ENCODE data around the gene STK32C. TPM values are rescaled to one million over a fixed set of nuclear protein-coding genes. Genes with fewer than 3 reads are reported as not detected.

STK32C gene
- total and polyA plus RNA-seq, 7 donors: 4.3 to 12.8 (median 8.4) TPM

DNA sequence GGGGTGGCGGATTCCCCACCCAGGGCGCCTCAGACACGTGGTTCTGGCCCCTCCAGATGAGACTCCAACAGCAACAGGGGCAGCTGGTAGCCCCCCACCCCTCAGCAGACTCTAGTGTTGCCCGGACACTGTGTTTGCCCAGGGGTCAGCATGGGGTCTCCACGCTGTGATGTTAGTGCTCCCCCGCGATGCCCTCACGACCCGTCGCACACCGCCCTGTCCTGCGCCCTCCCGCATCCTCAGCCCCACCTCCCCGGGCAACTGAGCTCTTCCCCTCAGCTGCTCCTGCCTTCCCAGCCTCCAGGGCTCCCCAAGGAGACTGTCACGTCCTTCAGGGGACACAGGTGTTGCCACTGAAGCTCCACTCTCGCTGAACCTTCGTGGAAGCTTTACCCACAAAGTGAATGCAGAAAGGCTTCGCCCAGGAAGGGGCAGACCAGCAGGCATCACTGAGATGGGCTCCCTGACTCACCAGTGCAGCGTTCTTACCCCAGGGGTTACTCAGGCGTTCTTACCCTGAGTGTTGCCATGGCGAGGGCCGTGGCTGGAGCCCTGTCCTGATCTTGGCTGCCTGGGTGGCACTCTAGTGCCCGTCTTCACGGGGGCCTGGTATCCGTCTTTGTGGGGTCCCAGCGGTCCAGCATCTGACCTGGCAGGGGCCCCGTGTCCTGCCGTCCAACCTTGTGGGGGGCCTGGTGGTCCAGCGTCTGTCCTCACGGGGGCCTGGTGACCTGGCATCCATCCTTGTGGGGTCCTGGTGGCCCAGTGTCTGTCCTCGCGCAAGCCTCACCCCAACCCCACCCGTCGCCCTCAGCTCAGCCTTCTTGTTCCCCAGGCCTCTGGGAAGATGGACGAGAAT lies 106.4 kb downstream of the STK32C start:
- intact Hi-C loops (cut with DNase I): no loop called here
- H3K36me3 ChIP-seq: no peaks in the 10 kb centered on the region
- H3K27me3 ChIP-seq: no peaks in the 10 kb centered on the region
- WGBS, 2 donors: 79 to 87% methylated on average over 35 of the region's 35 CpGs
- DNase-seq: no peak
- H3K27ac ChIP-seq: no peak overlapping the region
- no peaks in the 10 kb centered on the region for H3K4me1 ChIP-seq
- H3K4me3 ChIP-seq: no peak overlapping the region
- no peaks in the 10 kb centered on the region for H3K9me3 ChIP-seq
- no peak for TF ChIP-seq EP300 (IDR thresholded peaks at IDR 0.05)
- TF ChIP-seq POLR2A (IDR thresholded peaks at IDR 0.05): no peak

DNA sequence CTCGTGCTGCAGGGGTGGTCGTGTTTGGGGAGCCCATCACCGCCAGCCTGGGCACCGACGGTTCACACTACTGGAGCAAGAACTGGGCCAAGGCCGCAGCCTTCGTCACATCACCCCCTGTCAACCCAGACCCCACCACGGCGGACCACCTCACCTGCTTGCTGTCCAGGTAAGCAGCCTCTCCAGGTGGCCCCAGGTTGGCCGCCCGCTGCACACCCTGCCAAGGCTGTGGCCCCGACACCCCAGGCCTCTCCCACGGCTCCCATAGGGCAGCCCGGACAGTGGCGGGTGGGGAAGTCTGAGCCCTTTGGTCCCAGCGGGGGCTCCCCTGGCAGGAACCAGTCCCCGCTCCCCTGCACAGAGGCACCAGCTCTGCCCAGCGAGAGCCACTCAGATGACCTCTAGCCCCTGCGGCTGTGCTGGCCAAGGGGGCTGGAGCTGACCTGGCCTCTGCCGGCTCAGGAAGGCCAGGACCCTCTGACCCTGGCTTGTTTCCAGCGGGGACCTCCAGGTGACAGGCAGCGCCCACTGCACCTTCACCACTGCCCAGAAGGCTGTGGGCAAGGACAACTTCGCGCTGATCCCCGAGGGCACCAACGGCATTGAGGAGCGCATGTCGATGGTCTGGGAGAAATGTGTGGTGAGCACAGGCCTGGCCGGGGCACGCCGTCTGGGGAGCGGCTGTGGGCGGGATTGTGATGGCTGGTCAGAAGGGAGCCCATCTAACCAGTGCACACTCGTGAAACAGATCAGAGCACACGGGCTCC lies 107.2 kb downstream of the STK32C start:
- no peak for TF ChIP-seq POLR2AphosphoS5 (IDR thresholded peaks at IDR 0.05)
- Histone ChIP-seq H3K9me3 (no peaks in the 10 kb centered on the region), H3K4me1 (no peaks in the 10 kb centered on the region), H3K27me3 (no peaks in the 10 kb centered on the region), H3K4me3 (no peak overlapping the region), H3K36me3 (no peaks in the 10 kb centered on the region), H3K27ac (no peak overlapping the region)
- intact Hi-C loops (cut with DNase I): no loop called here
- no peak for DNase-seq
- WGBS, 2 donors: 80 to 87% methylated on average over 35 of the region's 35 CpGs

DNA sequence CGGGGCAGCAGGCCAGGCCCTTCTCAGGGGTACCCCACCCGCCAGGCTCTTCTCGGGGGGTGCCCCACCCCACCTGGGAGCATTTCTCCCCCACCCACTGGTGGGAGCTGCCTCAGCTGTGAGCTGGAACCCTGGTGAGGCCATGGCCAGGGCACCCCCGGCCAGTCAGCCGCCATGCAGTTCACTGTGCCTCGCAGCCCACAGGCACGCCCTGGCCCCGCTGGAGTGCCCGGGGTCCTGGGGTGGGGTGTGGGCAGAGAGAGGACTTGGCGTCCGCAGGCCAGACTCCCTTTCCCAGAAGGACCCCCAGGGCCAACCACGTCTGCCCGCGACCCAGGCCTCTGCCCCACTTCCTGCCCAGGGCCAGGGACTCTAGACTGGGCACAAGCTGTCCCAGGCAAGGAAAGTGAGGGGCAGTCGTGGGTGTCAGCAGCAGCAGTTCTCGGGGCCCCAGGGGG lies 107.9 kb downstream of the STK32C start:
- 74 to 83% methylated on average over 16 of the region's 16 CpGs for WGBS, 2 donors
- no peaks in the 10 kb centered on the region for H3K4me1 ChIP-seq
- TF ChIP-seq POLR2A (IDR thresholded peaks at IDR 0.05) (no peak), EP300 (IDR thresholded peaks at IDR 0.05) (no peak), POLR2AphosphoS5 (IDR thresholded peaks at IDR 0.05) (no peak)
- TF ChIP-seq, protein P1, sequence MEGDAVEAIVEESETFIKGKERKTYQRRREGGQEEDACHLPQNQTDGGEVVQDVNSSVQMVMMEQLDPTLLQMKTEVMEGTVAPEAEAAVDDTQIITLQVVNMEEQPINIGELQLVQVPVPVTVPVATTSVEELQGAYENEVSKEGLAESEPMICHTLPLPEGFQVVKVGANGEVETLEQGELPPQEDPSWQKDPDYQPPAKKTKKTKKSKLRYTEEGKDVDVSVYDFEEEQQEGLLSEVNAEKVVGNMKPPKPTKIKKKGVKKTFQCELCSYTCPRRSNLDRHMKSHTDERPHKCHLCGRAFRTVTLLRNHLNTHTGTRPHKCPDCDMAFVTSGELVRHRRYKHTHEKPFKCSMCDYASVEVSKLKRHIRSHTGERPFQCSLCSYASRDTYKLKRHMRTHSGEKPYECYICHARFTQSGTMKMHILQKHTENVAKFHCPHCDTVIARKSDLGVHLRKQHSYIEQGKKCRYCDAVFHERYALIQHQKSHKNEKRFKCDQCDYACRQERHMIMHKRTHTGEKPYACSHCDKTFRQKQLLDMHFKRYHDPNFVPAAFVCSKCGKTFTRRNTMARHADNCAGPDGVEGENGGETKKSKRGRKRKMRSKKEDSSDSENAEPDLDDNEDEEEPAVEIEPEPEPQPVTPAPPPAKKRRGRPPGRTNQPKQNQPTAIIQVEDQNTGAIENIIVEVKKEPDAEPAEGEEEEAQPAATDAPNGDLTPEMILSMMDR (IDR thresholded peaks at IDR 0.05): no peak
- no peaks in the 10 kb centered on the region for H3K36me3 ChIP-seq
- intact Hi-C loops (cut with DNase I): no loop called here
- H3K27ac ChIP-seq: no peak overlapping the region
- DNase-seq: no peak
- H3K9me3 ChIP-seq: no peaks in the 10 kb centered on the region
- H3K4me3 ChIP-seq: no peak overlapping the region
- no peaks in the 10 kb centered on the region for H3K27me3 ChIP-seq

DNA sequence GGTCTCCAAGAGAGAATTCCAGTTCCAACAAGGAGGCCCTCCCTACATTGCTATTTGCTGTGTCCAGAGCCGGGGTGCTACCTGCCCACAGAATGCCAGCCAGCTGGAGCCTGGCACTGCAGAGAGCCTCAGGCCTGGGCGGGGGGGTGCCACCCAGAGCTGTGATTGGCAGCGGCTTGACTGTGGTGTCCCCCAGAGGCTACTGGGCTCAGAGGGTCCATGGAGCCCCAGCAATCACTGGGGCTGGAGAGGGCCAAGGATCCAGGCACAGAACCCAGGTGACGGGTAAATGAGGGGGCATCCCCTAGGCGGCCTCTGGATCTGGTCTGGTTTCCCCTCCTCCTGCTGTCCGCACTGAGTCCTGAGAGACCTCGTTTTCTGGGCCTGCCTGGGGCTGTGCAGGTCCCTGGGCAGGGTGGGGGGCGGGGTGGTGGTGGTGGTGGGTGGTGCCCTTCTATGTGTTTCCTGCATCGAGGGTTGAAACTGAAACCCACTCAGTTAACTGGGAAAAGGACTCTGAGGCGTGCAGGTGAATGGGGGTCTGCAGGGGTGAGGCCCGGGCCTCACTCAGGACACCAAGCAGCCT lies 108.4 kb downstream of the STK32C start:
- 57 to 68% methylated on average over 11 of the region's 11 CpGs for WGBS, 2 donors
- Histone ChIP-seq H3K27me3 (no peaks in the 10 kb centered on the region), H3K36me3 (no peaks in the 10 kb centered on the region), H3K4me3 (no peak overlapping the region), H3K27ac (no peak overlapping the region), H3K4me1 (no peaks in the 10 kb centered on the region), H3K9me3 (no peaks in the 10 kb centered on the region)
- DNase-seq: no peak
- TF ChIP-seq POLR2A (IDR thresholded peaks at IDR 0.05): no peak
- TF ChIP-seq, protein P1 (IDR thresholded peaks at IDR 0.05): no peak
- no peak for TF ChIP-seq EP300 (IDR thresholded peaks at IDR 0.05)
- TF ChIP-seq POLR2AphosphoS5 (IDR thresholded peaks at IDR 0.05): no peak
- intact Hi-C loops (cut with DNase I): no loop called here

DNA sequence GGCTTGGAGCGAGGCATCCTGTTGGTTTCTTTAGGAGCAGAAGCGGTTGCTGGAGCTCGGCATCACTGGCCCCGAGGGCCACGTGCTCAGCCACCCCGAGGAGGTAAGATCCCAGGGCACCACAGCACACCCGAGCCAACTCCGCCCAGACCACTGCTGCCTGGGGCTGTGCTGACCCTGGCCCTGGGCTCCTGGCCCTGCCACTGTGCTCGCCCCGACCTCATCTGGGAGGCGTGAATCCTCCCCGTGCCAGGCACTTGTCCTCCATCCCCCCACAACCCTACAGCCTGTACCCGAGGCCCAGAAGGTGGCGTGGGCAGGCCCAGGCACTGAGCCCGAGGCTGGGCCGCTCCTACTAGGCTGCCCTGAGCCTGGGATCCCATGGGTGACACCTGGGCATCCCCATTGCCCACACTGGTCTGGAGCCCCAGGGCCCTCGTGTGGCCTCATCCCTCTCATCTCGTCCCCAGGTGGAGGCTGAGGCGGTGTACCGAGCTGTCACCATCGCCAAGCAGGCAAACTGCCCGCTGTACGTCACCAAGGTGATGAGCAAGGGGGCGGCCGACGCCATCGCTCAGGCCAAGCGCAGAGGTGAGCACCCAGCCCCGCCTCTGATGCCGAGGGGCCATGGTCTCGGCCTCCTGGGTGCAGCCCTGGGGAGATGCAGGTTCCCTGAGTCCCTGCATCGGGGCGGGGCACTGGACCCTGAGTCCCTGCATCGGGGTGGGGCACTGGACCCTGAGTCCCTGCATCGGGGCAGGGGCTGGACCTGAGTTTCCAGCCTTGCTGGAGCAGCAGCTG lies 109.2 kb downstream of the STK32C start:
- WGBS, 2 donors: 82 to 91% methylated on average over 35 of the region's 35 CpGs
- Histone ChIP-seq H3K27ac (no peak overlapping the region), H3K9me3 (no peaks in the 10 kb centered on the region), H3K27me3 (no peaks in the 10 kb centered on the region), H3K4me3 (no peak overlapping the region), H3K36me3 (no peaks in the 10 kb centered on the region), H3K4me1 (no peaks in the 10 kb centered on the region)
- intact Hi-C loops (cut with DNase I): no loop called here
- DNase-seq: no peak
- TF ChIP-seq EP300 (IDR thresholded peaks at IDR 0.05): no peak
- TF ChIP-seq POLR2AphosphoS5 (IDR thresholded peaks at IDR 0.05): no peak
- TF ChIP-seq POLR2A (IDR thresholded peaks at IDR 0.05): no peak
- TF ChIP-seq, protein P1 (IDR thresholded peaks at IDR 0.05): no peak
